Activated CD8-positive, alpha-beta T cell treated with anti-CD3 and anti-CD28 coated beads for 36 hours (primary cell): ENCODE measurements around the gene RAB8A. TPM values are rescaled to one million over a fixed set of nuclear protein-coding genes. Genes with fewer than 3 reads are reported as not detected.

Experiments used
- ATAC-seq: fragments of 200-7000 bp; cut with Tn5 transposase; one replicate; pipeline ENCODE4 v1.10.0; 2021; ENCODE audit warnings: mild to moderate bottlenecking, moderate library complexity
- CTCF ChIA-PET: fragments of 350-600 bp; sonication (Branson Sonifier 250); formaldehyde crosslinking; loops from one replicate; lab custom pipeline; 2021; ENCODE audit warnings: antibody characterized with exemption; lab: Charles Lee
- POLR2A ChIA-PET: fragments of 350-600 bp; sonication (Branson Sonifier 250); formaldehyde crosslinking; loops from one replicate; lab custom pipeline; 2021; ENCODE audit warnings: antibody characterized with exemption; lab: Charles Lee
- DNase-seq: peaks from one replicate; pipeline ENCODE4 v3.0.0-alpha.2; 2020
- H3K27ac Mint-ChIP-seq: one replicate; pipeline ENCODE4 v1.8.0; 2021; ENCODE audit warnings: mild to moderate bottlenecking, mixed read lengths
- H3K27me3 Mint-ChIP-seq: one replicate; pipeline ENCODE4 v1.8.0; 2021; ENCODE audit warnings: mixed read lengths
- H3K36me3 Mint-ChIP-seq: one replicate; pipeline ENCODE4 v1.8.0; 2021; ENCODE audit warnings: low read depth, mixed read lengths
- H3K4me1 Mint-ChIP-seq: one replicate; pipeline ENCODE4 v1.8.0; 2021; ENCODE audit warnings: low read depth, mixed read lengths
- H3K4me3 Mint-ChIP-seq: one replicate; pipeline ENCODE4 v1.8.0; 2021; ENCODE audit warnings: mild to moderate bottlenecking, moderate library complexity, mixed read lengths
- H3K9me3 Mint-ChIP-seq: one replicate; pipeline ENCODE4 v1.8.0; 2021; ENCODE audit warnings: mixed read lengths
- CTCF ChIP-seq: fragments of 200-600 bp; IDR thresholded peaks from one replicate; pipeline ENCODE4 v1.8.0; 2022; ENCODE audit warnings: antibody characterized with exemption, mild to moderate bottlenecking
- intact Hi-C: fragments of 100-400 bp; cut with micrococcal nuclease; formaldehyde crosslinking; loops from one replicate; pipeline ENCODE4 v1.10.0; 2022
- total RNA-seq, 2 experiments: library from RNA; stranded (reverse); gene quantifications; one replicate each; pipeline ENCODE4 v1.2.3, GENCODE V29; 2021

The RAB8A gene
- total RNA-seq, 2 experiments from 2014 or later: 123 to 128 TPM

GRCh38 chr19:16070366-16070990, 41.2 kb upstream of the RAB8A start:
- H3K9me3 Mint-ChIP-seq: no peaks in the 10 kb centered on the region
- intact Hi-C loops: loop anchor here (10.0 kb wide), 1 partner anchor 264 kb away; no protein-coding TSS in a partner anchor
- CTCF ChIA-PET: interaction anchor here (0.7 to 10.6 kb wide), 11 partner anchors 7 to 772 kb away, joined by 3 to 90 read pairs (median 4); partner anchors contain the start of gene FAM32A
- no peak overlapping the region for H3K4me3 Mint-ChIP-seq
- POLR2A ChIA-PET: interaction anchor here (0.8 to 2.2 kb wide), 9 partner anchors 14 to 115 kb away, joined by 3 to 13 read pairs (median 4); partner anchors contain the start of genes FAM32A and RAB8A
- TF ChIP-seq CTCF: no peak
- no peaks in the 10 kb centered on the region for H3K36me3 Mint-ChIP-seq
- H3K27ac Mint-ChIP-seq: no peak overlapping the region
- ATAC-seq (peak; percentile 96), DNase-seq (peak; percentile 96)
- H3K27me3 Mint-ChIP-seq: no peaks in the 10 kb centered on the region
- peaks cover 40% of the 10 kb centered on the region for H3K4me1 Mint-ChIP-seq

- TF ChIP-seq CTCF: no peak
- ATAC-seq (no peak), DNase-seq (no peak)
- no peaks in the 10 kb centered on the region for H3K9me3 Mint-ChIP-seq
- peaks cover 42% of the 10 kb centered on the region for H3K4me1 Mint-ChIP-seq
- no peaks in the 10 kb centered on the region for H3K27me3 Mint-ChIP-seq
- H3K27ac Mint-ChIP-seq: peak overlapping the region; percentile 21
- H3K4me3 Mint-ChIP-seq: no peak overlapping the region
- H3K36me3 Mint-ChIP-seq: no peaks in the 10 kb centered on the region
- ChIA-PET CTCF (interaction anchor here (0.8 to 10.6 kb wide), 9 partner anchors 7 to 773 kb away, joined by 3 to 90 read pairs (median 5); partner anchors contain the start of gene FAM32A), POLR2A (interaction anchor here (0.6 to 2.2 kb wide), 10 partner anchors 13 to 114 kb away, joined by 3 to 13 read pairs (median 4); partner anchors contain the start of genes FAM32A and RAB8A)
- intact Hi-C loops: loop anchor here (10.0 kb wide), 1 partner anchor 264 kb away; no protein-coding TSS in a partner anchor
These were observed 40.5 kb upstream of the RAB8A start for GRCh38 chr19:16071072-16071691.

GRCh38 chr19:16073481-16073880, 38.2 kb upstream of the RAB8A start:
- no peak for ATAC-seq
- ChIA-PET CTCF (interaction anchor here (0.8 to 10.6 kb wide), 6 partner anchors 10 to 38 kb away, joined by 3 to 90 read pairs (median 6); partner anchors contain the start of gene RAB8A), POLR2A (interaction anchor here (1.1 to 9.0 kb wide), 4 partner anchors 11 to 38 kb away, joined by 3 to 53 read pairs (median 4); partner anchors contain the start of gene RAB8A)
- Mint-ChIP-seq H3K27ac (peak overlapping the region; percentile 86), H3K9me3 (no peaks in the 10 kb centered on the region), H3K4me1 (peaks cover 40% of the 10 kb centered on the region), H3K36me3 (peaks cover 11% of the 10 kb centered on the region), H3K4me3 (no peak overlapping the region), H3K27me3 (no peaks in the 10 kb centered on the region)
- DNase-seq: no peak
- intact Hi-C loops: loop anchor here (10.0 kb wide), 1 partner anchor 261 kb away; no protein-coding TSS in a partner anchor
- no peak for TF ChIP-seq CTCF

GRCh38 chr19:16073988-16074387, 37.7 kb upstream of the RAB8A start:
- Mint-ChIP-seq H3K4me3 (no peak overlapping the region), H3K4me1 (peaks cover 44% of the 10 kb centered on the region), H3K36me3 (peaks cover 14% of the 10 kb centered on the region), H3K27me3 (no peaks in the 10 kb centered on the region), H3K27ac (peak overlapping the region; percentile 86), H3K9me3 (no peaks in the 10 kb centered on the region)
- ATAC-seq (no peak), DNase-seq (no peak)
- TF ChIP-seq CTCF: no peak
- ChIA-PET POLR2A (interaction anchor here (1.2 to 9.0 kb wide), 3 partner anchors 11 to 37 kb away, joined by 3 to 53 read pairs (median 5); partner anchors contain the start of gene RAB8A), CTCF (interaction anchor here (0.8 to 10.6 kb wide), 6 partner anchors 10 to 38 kb away, joined by 3 to 90 read pairs (median 6); partner anchors contain the start of gene RAB8A)
- intact Hi-C loops: loop anchor here (10.0 kb wide), 1 partner anchor 261 kb away; no protein-coding TSS in a partner anchor
